GM23338 (cell line): Measurements from ENCODE around the gene PMIS2. TPM values are rescaled to one million over a fixed set of nuclear protein-coding genes. Genes with fewer than 3 reads are reported as not detected.

Experiments
- ATAC-seq: fragments of 200-7000 bp; cut with Tn5 transposase; 3 replicates; pipeline ENCODE4 v1.9.1; 2020
- DNase-seq: peaks from one replicate; pipeline ENCODE4 v3.0.0-alpha.2; 2015; ENCODE audit warnings: low spot score
- H2AFZ ChIP-seq: fragments of 200-600 bp; sonication (generic); 2 replicates; pipeline ENCODE4 v1.8.0; 2016; ENCODE audit warnings: antibody characterized with exemption, mild to moderate bottlenecking, moderate library complexity
- H3F3A ChIP-seq: fragments of 200-600 bp; sonication (generic); replicated peaks from 2 replicates; pipeline ENCODE4 v1.8.0; 2017; ENCODE audit warnings: antibody characterized with exemption, mixed run types, low read depth
- H3K27ac ChIP-seq: fragments of 200-600 bp; sonication (generic); 2 replicates; pipeline ENCODE4 v1.6.1; 2016; ENCODE audit warnings: low read depth
- H3K27me3 ChIP-seq: fragments of 200-600 bp; sonication (generic); 2 replicates; pipeline ENCODE4 v1.8.0; 2016; ENCODE audit warnings: mild to moderate bottlenecking, mixed run types, moderate library complexity; ENCODE audit not compliant: insufficient read depth
- H3K36me3 ChIP-seq: fragments of 200-600 bp; sonication (generic); 2 replicates; pipeline ENCODE4 v1.8.0; 2016; ENCODE audit warnings: mild to moderate bottlenecking; ENCODE audit not compliant: insufficient read depth
- H3K4me1 ChIP-seq: fragments of 200-600 bp; sonication (generic); 2 replicates; pipeline ENCODE4 v1.8.0; 2016; ENCODE audit warnings: mild to moderate bottlenecking, moderate library complexity; ENCODE audit not compliant: insufficient read depth
- H3K4me2 ChIP-seq: fragments of 200-600 bp; sonication (generic); 2 replicates; pipeline ENCODE4 v1.7.1; 2017; ENCODE audit warnings: mixed run types
- H3K4me3 ChIP-seq: fragments of 200-600 bp; sonication (generic); 2 replicates; pipeline ENCODE4 v1.6.1; 2016; ENCODE audit warnings: mixed run types
- H3K79me2 ChIP-seq: fragments of 200-600 bp; sonication (generic); replicated peaks from 2 replicates; pipeline ENCODE4 v1.8.0; 2017; ENCODE audit warnings: mild to moderate bottlenecking; ENCODE audit not compliant: insufficient read depth
- H3K9me2 ChIP-seq: fragments of 200-600 bp; sonication (generic); 2 replicates; pipeline ENCODE4 v1.8.0; 2017; ENCODE audit not compliant: insufficient read depth
- H4K20me1 ChIP-seq: fragments of 200-600 bp; sonication (generic); replicated peaks from 2 replicates; pipeline ENCODE4 v1.8.0; 2017; ENCODE audit warnings: mild to moderate bottlenecking; ENCODE audit not compliant: insufficient read depth
- H3K27ac Mint-ChIP-seq: 2 replicates; pipeline ENCODE4 v1.8.0; 2020; ENCODE audit warnings: inconsistent platforms, mild to moderate bottlenecking, moderate library complexity, mixed read lengths
- H3K27me3 Mint-ChIP-seq: 3 replicates; pipeline ENCODE4 v1.8.0; 2022; ENCODE audit warnings: low read depth, mild to moderate bottlenecking, moderate library complexity, mixed read lengths, inconsistent platforms; ENCODE audit not compliant: insufficient read depth, poor library complexity
- H3K36me3 Mint-ChIP-seq: 3 replicates; pipeline ENCODE4 v1.8.0; 2021; ENCODE audit warnings: low read depth, mild to moderate bottlenecking, inconsistent platforms, moderate library complexity, mixed read lengths
- H3K4me1 Mint-ChIP-seq: 3 replicates; pipeline ENCODE4 v1.8.0; 2020; ENCODE audit warnings: mild to moderate bottlenecking, inconsistent platforms, mixed read lengths
- H3K4me3 Mint-ChIP-seq: 3 replicates; pipeline ENCODE4 v1.8.0; 2021; ENCODE audit warnings: moderate library complexity, mild to moderate bottlenecking, inconsistent platforms, mixed read lengths
- H3K9me3 Mint-ChIP-seq: 3 replicates; pipeline ENCODE4 v1.8.0; 2020; ENCODE audit warnings: moderate library complexity, mild to moderate bottlenecking, inconsistent platforms, mixed read lengths
- CREB1 ChIP-seq: fragments of 250-450 bp; sonication (Bioruptor Pico); IDR thresholded peaks from 2 replicates; pipeline ENCODE4 v1.5.0; 2020; ENCODE audit warnings: low read depth, mild to moderate bottlenecking, moderate library complexity
- EZH2 ChIP-seq: fragments of 200-600 bp; sonication (generic); IDR thresholded peaks from one replicate; pipeline ENCODE4 v1.8.0; 2017; ENCODE audit warnings: antibody characterized with exemption, mild to moderate bottlenecking, low read depth; ENCODE audit not compliant: unreplicated experiment
- EZH2phosphoT487 ChIP-seq: fragments of 200-600 bp; sonication (generic); IDR thresholded peaks from one replicate; pipeline ENCODE4 v1.8.1; 2018; ENCODE audit warnings: antibody characterized with exemption; ENCODE audit not compliant: unreplicated experiment
- POLR2AphosphoS5 ChIP-seq: IDR thresholded peaks from 2 replicates; pipeline ENCODE4 v1.6.1; 2016; ENCODE audit warnings: antibody characterized with exemption, low read depth
- STAT1 ChIP-seq: IDR thresholded peaks from one replicate; pipeline ENCODE4 v1.6.1; 2016; ENCODE audit warnings: antibody characterized with exemption; ENCODE audit not compliant: unreplicated experiment
- ZNF331 ChIP-seq: fragments of 250-450 bp; sonication (Bioruptor Pico); IDR thresholded peaks from 2 replicates; pipeline ENCODE4 v1.5.0; 2020; ENCODE audit warnings: low read depth, mild to moderate bottlenecking, moderate library complexity
- polyA plus RNA-seq: library from polyadenylated mRNA; unstranded; fragments of >200 nt; fragmentation: Nextera tagmentation; extraction: Ambion mirVana; gene quantifications from 2 replicates; pipeline ENCODE4 v1.2.1, GENCODE V29; 2016
- total RNA-seq: library from RNA; depleted of rRNA; stranded (reverse); fragments of >200 nt; shearing (Covaris generic); gene quantifications from 2 replicates; pipeline ENCODE4 v1.2.3, GENCODE V29; 2014
- TF ChIP-seq, protein P1 (sequence below), 2 experiments: fragments of 200-600 bp in 1 of 2; sonication (generic) in 1 of 2; conservative IDR thresholded peaks; 2 replicates each; pipeline versions ENCODE4 v1.5.1 to v1.6.1; 2016 to 2017; ENCODE audit warnings: antibody characterized with exemption in 2 of 2, low read depth in 2 of 2, mild to moderate bottlenecking in 2 of 2, moderate library complexity in 1 of 2
- TF ChIP-seq, protein P2 (sequence below): IDR thresholded peaks from one replicate; pipeline ENCODE4 v1.6.1; 2018; ENCODE audit warnings: antibody characterized with exemption; ENCODE audit not compliant: unreplicated experiment
- TF ChIP-seq, protein P3 (sequence below): fragments of 250-450 bp; sonication (Bioruptor Pico); IDR thresholded peaks from 2 replicates; pipeline ENCODE4 v1.5.0; 2020; ENCODE audit warnings: mild to moderate bottlenecking, moderate library complexity

The PMIS2 gene
- total and polyA plus RNA-seq, 2 experiments from 2014 or later = not detected

- no peak for TF ChIP-seq ZNF331 (CRISPR knock-in tag)
- TF ChIP-seq EZH2phosphoT487 = no peak
- TF ChIP-seq, protein P1, sequence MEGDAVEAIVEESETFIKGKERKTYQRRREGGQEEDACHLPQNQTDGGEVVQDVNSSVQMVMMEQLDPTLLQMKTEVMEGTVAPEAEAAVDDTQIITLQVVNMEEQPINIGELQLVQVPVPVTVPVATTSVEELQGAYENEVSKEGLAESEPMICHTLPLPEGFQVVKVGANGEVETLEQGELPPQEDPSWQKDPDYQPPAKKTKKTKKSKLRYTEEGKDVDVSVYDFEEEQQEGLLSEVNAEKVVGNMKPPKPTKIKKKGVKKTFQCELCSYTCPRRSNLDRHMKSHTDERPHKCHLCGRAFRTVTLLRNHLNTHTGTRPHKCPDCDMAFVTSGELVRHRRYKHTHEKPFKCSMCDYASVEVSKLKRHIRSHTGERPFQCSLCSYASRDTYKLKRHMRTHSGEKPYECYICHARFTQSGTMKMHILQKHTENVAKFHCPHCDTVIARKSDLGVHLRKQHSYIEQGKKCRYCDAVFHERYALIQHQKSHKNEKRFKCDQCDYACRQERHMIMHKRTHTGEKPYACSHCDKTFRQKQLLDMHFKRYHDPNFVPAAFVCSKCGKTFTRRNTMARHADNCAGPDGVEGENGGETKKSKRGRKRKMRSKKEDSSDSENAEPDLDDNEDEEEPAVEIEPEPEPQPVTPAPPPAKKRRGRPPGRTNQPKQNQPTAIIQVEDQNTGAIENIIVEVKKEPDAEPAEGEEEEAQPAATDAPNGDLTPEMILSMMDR (conservative IDR thresholded peaks at IDR 0.05; ENCODE audit: low read depth in 2 of 2) = no peak; a peak in 1 of 4 replicates
- TF ChIP-seq, protein P2, sequence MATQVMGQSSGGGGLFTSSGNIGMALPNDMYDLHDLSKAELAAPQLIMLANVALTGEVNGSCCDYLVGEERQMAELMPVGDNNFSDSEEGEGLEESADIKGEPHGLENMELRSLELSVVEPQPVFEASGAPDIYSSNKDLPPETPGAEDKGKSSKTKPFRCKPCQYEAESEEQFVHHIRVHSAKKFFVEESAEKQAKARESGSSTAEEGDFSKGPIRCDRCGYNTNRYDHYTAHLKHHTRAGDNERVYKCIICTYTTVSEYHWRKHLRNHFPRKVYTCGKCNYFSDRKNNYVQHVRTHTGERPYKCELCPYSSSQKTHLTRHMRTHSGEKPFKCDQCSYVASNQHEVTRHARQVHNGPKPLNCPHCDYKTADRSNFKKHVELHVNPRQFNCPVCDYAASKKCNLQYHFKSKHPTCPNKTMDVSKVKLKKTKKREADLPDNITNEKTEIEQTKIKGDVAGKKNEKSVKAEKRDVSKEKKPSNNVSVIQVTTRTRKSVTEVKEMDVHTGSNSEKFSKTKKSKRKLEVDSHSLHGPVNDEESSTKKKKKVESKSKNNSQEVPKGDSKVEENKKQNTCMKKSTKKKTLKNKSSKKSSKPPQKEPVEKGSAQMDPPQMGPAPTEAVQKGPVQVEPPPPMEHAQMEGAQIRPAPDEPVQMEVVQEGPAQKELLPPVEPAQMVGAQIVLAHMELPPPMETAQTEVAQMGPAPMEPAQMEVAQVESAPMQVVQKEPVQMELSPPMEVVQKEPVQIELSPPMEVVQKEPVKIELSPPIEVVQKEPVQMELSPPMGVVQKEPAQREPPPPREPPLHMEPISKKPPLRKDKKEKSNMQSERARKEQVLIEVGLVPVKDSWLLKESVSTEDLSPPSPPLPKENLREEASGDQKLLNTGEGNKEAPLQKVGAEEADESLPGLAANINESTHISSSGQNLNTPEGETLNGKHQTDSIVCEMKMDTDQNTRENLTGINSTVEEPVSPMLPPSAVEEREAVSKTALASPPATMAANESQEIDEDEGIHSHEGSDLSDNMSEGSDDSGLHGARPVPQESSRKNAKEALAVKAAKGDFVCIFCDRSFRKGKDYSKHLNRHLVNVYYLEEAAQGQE = no peak
- TF ChIP-seq STAT1 = no peak
- TF ChIP-seq POLR2AphosphoS5 = peak; percentile 84
These were observed 26.8 kb downstream of the PMIS2 start, which contains the start of gene HAUS5 (continued) for GRCh38 chr19:35612559-35613321.

DNA sequence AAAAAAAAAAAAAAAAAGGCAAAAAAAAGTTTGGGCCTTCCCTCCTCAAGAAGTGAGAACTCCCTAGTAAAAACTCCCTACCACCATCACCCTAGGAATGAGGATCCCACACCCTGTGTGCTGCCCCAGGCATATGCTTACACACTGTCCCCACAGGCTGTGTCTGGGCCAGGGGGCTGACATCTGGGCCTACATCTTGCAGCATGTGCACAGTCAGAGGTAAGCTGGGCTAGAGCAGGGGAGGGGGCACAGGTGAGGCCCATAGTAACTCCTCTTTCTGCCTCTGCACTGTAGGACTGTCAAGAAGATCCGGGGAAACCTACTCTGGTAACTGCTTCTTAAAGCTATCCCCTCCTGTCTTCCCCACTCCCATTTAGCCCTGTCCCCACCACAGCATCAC lies 27.6 kb downstream of the PMIS2 start:
- H3K4me1 Mint-ChIP-seq = no peaks in the 10 kb centered on the region
- Histone ChIP-seq H3K79me2 (no peaks in the 10 kb centered on the region), H3K36me3 (no peaks in the 10 kb centered on the region), H3K9me2 (no peaks in the 10 kb centered on the region), H3K4me1 (no peaks in the 10 kb centered on the region), H2AFZ (no peak overlapping the region), H3K4me3 (peak overlapping the region; percentile 95), H3F3A (no peaks in the 10 kb centered on the region), H3K27ac (no peak overlapping the region), H3K27me3 (no peaks in the 10 kb centered on the region), H3K4me2 (peak overlapping the region; percentile 98), H4K20me1 (no peaks in the 10 kb centered on the region)
- H3K27me3 Mint-ChIP-seq = peaks cover 15% of the 10 kb centered on the region
- ATAC-seq (no peak), DNase-seq (no peak)
- no peak overlapping the region for H3K27ac Mint-ChIP-seq
- H3K9me3 Mint-ChIP-seq = peaks cover 4% of the 10 kb centered on the region; the same call in 2 of the 3 replicates
- peaks cover 14% of the 10 kb centered on the region for H3K36me3 Mint-ChIP-seq
- H3K4me3 Mint-ChIP-seq = peak overlapping the region; percentile 82
- TF ChIP-seq CREB1 (CRISPR knock-in tag) = no peak
- TF ChIP-seq, protein P3, sequence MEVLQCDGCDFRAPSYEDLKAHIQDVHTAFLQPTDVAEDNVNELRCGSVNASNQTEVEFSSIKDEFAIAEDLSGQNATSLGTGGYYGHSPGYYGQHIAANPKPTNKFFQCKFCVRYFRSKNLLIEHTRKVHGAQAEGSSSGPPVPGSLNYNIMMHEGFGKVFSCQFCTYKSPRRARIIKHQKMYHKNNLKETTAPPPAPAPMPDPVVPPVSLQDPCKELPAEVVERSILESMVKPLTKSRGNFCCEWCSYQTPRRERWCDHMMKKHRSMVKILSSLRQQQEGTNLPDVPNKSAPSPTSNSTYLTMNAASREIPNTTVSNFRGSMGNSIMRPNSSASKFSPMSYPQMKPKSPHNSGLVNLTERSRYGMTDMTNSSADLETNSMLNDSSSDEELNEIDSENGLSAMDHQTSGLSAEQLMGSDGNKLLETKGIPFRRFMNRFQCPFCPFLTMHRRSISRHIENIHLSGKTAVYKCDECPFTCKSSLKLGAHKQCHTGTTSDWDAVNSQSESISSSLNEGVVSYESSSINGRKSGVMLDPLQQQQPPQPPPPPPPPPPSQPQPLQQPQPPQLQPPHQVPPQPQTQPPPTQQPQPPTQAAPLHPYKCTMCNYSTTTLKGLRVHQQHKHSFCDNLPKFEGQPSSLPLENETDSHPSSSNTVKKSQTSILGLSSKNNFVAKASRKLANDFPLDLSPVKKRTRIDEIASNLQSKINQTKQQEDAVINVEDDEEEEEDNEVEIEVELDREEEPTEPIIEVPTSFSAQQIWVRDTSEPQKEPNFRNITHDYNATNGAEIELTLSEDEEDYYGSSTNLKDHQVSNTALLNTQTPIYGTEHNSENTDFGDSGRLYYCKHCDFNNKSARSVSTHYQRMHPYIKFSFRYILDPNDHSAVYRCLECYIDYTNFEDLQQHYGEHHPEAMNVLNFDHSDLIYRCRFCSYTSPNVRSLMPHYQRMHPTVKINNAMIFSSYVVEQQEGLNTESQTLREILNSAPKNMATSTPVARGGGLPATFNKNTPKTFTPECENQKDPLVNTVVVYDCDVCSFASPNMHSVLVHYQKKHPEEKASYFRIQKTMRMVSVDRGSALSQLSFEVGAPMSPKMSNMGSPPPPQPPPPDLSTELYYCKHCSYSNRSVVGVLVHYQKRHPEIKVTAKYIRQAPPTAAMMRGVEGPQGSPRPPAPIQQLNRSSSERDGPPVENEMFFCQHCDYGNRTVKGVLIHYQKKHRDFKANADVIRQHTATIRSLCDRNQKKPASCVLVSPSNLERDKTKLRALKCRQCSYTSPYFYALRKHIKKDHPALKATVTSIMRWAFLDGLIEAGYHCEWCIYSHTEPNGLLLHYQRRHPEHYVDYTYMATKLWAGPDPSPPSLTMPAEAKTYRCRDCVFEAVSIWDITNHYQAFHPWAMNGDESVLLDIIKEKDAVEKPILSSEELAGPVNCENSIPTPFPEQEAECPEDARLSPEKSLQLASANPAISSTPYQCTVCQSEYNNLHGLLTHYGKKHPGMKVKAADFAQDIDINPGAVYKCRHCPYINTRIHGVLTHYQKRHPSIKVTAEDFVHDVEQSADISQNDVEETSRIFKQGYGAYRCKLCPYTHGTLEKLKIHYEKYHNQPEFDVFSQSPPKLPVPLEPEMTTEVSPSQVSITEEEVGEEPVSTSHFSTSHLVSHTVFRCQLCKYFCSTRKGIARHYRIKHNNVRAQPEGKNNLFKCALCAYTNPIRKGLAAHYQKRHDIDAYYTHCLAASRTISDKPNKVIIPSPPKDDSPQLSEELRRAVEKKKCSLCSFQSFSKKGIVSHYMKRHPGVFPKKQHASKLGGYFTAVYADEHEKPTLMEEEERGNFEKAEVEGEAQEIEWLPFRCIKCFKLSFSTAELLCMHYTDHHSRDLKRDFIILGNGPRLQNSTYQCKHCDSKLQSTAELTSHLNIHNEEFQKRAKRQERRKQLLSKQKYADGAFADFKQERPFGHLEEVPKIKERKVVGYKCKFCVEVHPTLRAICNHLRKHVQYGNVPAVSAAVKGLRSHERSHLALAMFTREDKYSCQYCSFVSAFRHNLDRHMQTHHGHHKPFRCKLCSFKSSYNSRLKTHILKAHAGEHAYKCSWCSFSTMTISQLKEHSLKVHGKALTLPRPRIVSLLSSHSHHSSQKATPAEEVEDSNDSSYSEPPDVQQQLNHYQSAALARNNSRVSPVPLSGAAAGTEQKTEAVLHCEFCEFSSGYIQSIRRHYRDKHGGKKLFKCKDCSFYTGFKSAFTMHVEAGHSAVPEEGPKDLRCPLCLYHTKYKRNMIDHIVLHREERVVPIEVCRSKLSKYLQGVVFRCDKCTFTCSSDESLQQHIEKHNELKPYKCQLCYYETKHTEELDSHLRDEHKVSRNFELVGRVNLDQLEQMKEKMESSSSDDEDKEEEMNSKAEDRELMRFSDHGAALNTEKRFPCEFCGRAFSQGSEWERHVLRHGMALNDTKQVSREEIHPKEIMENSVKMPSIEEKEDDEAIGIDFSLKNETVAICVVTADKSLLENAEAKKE (CRISPR knock-in tag) = no peak
- no peak for TF ChIP-seq EZH2
